HG03521 (cell line): Measurements from ENCODE around the gene TNFRSF25.

Experiments
- ATAC-seq: cut with Tn5 transposase; IDR thresholded peaks from one replicate; pipeline ENCODE4 v1.9.1; 2021; ENCODE audit warnings: mild to moderate bottlenecking, moderate library complexity; ENCODE audit not compliant: unreplicated experiment

TNFRSF25 gene, protein sequence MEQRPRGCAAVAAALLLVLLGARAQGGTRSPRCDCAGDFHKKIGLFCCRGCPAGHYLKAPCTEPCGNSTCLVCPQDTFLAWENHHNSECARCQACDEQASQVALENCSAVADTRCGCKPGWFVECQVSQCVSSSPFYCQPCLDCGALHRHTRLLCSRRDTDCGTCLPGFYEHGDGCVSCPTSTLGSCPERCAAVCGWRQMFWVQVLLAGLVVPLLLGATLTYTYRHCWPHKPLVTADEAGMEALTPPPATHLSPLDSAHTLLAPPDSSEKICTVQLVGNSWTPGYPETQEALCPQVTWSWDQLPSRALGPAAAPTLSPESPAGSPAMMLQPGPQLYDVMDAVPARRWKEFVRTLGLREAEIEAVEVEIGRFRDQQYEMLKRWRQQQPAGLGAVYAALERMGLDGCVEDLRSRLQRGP

DNA sequence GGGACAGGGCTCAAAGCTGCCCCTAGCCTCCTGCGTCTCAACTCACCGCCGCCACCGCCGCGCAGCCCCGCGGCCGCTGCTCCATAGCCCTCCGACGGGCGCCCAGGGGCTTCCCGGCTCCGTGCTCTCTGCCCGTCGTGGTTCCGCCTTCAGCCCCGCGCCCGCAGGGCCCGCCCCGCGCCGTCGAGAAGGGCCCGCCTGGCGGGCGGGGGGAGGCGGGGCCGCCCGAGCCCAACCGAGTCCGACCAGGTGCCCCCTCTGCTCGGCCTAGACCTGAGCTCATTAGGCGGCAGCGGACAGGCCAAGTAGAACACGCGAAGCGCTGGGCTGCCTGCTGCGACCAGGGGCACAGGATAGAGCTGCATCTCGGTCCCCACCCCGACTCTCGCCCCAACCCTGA lies at the start of gene TNFRSF25:
TNFRSF25 (minus strand) TSS at position 151 of the 400 bp plus-strand sequence; CDS start at position 85, 66 bp downstream.
- ATAC-seq: no peak

DNA sequence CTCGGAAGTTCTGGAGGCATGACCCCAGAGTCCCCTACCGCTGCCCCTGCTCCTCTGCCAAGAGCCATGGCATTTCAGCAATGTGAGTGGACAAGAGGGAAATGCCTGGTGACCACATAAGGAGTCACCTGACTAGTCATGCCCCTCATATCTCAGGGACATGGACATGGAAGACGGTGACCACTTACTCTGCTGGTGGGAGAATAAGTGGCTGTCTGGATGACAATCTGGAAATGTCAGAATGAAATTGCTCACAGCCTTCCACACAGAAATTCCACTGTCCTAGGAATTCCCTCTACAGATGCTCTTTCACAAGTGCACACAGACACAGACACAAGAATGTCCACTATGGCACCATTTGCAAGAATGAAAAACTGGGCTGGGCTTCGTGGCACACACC lies 49.8 kb upstream of the TNFRSF25 start:
- ATAC-seq: no peak

DNA sequence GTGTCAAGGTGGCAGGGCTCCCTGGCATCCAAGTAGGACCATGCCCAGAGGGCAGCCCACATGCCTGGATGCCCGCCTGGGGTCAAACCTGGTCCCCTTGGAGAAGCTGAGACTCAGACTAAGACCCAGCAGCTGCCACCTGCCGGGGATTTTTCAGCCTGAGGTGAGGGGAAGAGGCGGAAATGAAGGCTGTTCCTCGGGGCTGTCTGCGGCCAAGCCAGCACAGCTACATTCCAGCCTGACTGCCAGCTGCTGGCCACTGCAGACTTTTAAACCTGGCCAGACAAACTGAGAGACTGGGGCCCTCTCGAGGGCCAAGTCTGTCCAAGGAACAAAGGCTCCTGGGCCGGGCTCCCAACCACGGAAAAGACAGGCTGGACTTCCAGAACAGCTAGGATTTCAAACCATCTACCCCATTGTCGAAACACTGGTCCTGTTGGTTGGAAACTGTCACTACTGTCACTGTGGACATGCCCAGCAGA lies 47.4 kb upstream of the TNFRSF25 start:
- no peak for ATAC-seq

DNA sequence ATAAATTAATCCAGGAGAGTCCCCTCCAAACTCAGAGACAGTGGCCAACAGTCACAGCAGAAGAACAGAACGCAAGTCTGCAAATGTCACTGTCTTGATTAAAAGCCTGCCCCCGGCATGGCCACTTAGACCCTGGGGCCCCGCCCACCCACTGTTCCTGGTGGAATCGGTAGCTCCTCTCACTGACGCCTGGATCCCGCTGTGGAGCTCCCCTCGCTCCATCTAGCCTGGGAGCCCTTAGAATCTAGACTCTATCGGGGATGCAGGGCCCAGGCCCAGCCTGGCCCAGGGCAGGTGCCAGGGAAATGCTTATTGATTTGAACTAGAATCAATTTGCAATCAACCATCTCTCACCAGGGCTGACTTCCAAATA lies 46.9 kb upstream of the TNFRSF25 start:
- ATAC-seq: no peak

DNA sequence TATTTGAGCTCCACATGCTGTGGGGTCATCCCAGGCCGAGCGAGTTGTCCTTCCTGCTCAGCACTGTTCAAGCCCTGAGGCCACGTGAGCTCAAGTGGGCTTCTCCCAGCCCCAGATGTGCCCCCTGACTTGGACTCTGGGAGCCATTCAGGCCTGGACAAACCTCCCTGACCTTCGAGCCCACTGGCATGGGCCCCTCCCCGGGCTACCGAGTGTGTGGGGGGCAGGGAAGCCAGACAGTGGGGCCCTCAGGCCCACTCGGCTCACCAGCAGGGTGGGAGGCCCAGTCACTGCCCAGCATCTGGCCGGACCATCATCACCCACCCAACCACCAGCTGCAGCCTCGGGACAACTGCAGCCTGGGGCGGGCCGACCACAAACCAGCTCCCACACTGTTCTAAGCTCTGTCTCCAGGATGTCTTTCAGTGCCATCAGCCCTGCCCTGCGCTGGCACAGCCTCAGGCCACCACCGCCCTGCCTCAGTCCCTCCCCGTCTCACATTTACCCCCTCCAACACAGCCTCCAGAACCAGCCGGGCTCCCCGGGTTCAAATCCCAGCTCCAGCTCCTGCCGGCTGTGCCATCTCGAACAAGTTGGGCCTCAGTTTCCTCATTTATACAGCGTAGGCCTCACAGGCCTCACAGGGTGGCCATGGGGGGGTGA lies 46.4 kb upstream of the TNFRSF25 start:
- ATAC-seq: no peak

DNA sequence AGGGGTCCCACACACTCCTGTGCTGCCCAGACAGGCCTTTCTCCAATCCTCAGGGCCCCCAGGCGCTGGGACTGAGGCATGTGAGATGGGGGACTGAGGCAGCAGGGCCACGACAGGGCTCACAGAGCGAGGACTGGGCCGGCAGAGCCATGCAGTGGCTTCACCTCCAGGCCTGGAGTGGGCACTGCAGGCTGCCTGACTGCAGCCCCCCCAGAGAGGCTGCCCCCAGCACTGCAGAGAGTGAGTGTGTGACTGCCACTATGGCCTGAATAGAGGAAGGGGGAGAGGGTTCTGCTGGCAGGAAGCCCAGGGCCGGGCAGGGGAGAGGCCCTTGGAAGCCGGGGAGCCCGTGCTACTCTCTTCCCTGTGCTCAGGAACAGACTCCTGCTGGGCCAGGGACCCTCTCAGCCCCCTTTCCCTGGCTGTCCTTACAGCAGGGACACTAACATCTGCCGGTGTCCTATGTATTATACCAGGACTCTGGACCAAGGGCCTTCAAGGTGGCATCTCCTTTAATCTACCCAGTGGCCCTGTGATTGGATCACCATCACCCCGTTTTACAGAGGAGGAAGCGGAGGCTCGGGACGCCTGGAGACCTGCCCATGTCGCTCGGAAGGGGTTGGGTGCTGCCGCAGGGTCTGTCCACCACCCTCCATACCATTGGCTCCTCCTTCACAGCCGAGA lies 45.7 kb upstream of the TNFRSF25 start:
- no peak for ATAC-seq

DNA sequence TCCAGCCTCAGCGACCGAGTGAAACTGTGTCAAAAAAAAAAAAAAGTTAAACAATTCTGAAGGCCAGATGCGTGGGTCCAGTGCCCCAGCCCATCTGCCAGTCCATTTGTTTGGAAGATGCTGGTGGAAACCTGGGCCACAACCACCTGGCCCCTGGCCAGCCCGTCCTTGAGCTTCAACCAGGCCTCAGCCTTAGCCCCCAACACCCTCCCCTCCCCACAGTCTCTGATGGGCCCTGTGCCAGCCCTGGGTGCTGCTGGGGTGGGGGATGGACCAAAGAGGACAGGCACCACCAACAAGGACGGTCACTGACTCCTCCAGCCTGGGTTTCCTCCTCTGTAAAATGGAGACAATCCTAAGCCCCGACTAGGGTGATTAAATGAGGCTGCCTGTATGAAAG lies 45.1 kb upstream of the TNFRSF25 start:
- no peak for ATAC-seq

DNA sequence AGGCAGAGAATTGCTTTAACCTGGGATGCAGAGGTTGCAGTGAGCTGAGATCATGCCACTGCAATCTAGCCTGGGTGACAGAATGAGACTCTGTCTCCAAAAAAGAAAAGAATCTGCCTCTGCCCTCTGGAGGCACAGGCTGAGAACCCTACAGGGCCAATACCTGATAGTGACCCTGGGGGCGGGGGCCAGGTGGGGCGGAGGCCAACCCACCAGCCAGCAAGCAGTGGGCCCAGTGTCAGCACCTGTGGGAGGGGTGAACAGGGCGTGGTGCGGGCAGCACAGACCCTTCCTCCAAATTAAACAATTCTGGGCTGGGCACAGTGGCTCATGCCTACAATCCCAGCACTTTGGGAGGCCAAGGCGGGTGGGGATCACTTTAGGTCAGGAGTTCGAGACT lies 44.5 kb upstream of the TNFRSF25 start:
- no peak for ATAC-seq

DNA sequence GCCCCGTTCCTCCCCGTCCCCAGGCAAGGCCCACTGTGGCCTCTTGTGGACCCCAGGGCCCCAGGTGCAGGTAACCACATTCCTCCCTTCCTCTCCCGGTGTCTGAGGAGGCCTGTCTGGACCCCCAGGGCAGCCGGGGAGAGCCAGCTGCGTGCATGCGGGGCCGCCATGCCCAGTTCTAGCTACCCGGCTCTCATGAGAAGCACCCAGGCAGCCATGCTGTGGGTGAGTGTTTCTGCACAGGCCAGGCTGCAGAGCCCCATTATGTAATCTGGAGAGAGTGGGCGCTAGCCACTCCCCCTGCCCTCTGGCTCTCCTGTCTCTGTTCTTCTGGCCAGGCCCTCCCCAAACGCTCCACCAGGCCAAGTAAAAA lies 43.9 kb upstream of the TNFRSF25 start:
- ATAC-seq: no peak

DNA sequence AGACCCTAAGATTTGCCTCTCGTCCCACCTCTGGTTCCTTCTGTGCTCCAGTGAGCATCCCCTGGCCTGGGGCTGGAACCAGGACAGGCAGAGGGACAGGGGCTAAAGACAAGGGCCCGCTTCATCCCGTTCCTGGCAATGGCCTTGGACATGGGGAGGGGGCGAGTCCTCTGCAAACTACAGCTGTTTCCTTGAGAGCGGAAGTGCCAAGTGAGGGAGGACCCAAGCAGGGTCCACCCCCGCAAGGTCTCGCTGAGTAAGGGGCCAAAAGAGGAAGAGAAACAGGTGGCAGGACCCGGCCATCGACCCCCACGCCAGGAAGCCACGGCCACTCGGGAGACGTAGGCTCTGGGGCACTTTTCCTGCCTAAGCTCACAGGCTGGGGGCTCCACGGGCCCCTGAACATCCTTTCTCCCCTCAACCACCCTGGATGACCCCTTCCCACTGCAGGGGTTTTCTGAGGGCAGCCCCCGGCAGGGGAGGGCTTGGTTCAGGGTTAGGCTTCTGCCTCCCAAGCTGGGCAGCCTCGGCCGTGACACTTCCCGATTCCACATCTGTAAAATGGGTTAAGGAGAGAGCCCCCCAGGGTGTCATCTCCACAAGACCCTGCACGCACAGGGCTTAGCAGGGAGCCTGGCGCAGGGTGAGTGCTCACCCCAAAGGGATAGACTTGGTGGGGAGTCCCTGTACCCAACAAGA lies 43.4 kb upstream of the TNFRSF25 start:
- no peak for ATAC-seq

DNA sequence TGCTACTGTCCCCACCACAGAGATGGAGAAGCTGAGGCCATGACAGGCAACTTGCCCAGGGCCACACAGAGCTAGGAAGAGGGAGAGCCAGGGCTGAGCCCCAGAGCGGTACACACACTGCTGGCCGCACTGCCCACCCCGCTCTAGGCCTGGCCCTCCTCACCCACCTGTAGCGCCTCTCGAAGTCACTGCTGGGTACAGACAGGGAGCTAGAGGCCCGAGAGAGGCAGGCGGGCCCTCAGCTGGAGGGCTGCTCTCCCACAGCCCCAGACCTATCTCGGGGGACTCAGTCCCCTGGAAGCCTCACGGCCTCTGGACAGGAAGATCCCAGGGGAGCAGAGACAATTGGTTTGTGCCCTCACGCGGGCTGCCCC lies 42.8 kb upstream of the TNFRSF25 start:
- ATAC-seq: no peak

DNA sequence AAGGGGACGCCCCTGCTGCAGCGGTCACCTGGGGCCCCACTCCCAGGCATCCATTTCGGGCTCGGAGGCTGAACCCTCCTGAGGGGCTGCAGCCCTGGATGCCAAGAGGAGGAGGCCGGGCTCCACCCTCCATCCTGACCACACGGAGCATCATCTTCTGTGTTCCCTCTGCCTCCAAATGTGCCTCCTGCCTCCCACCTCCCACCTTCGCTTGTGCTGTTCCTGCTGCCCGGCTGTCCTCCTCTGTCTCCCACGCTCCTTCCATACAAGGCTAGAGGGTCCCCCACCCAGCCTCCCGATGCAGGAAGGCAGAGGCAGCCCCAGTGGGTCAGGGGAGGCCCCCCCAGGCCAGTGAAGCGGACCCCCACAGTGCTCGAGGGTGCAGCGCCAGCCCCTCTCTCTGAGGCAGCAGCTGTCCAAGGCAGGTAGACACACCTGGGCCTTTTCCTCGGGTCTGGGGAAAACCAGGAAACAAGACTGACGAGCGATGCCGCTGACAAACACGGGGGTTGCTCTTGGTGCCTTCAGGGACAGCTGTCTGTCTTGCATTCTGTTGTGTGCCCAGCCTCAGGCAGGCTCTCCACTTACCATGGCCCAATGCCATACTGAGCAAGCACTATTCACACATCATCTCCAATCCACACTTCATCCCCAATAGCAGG lies 42.3 kb upstream of the TNFRSF25 start:
- ATAC-seq: no peak

DNA sequence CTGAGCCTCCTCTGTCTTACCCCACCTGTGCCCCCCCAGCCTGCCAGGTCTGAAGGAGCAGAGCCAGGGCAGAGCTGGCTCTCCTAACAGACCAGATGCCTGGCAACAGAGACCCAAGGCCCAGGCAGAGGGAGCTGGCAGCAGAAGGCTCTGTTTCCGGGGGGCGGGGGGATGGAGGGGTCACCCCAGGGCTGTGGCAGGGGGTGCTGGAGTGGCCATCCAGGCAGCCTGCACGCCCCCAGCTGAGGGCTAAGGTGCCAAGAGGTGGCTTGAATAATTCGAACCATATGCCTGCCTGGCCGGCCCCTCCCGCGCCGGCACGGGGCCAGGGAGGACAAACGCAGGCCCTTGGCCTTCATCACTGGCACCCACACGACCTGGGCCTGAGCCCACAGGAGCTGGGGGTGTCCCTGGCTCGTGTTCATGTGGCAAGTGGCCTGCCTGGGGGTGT lies 41.5 kb upstream of the TNFRSF25 start:
- ATAC-seq: no peak

DNA sequence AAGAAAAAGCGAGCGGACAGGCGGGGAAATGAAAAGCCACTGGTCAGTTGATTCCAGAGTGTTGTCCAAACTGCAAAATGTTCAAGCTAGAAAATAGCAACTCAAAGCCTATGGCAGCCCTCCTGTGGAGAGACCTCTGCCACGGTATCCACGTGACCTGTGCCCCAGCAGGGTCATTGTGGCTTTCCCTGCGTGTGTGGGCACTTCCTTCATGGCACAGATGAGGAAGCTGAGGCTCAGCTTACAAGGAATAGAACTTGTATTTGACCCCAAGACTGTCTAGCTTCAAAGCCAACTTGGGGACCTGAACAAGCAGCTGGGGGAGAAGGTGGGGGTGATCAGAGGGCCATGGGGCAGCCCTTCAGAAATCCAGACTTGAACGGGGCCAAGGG lies 41.1 kb upstream of the TNFRSF25 start:
- ATAC-seq: no peak

DNA sequence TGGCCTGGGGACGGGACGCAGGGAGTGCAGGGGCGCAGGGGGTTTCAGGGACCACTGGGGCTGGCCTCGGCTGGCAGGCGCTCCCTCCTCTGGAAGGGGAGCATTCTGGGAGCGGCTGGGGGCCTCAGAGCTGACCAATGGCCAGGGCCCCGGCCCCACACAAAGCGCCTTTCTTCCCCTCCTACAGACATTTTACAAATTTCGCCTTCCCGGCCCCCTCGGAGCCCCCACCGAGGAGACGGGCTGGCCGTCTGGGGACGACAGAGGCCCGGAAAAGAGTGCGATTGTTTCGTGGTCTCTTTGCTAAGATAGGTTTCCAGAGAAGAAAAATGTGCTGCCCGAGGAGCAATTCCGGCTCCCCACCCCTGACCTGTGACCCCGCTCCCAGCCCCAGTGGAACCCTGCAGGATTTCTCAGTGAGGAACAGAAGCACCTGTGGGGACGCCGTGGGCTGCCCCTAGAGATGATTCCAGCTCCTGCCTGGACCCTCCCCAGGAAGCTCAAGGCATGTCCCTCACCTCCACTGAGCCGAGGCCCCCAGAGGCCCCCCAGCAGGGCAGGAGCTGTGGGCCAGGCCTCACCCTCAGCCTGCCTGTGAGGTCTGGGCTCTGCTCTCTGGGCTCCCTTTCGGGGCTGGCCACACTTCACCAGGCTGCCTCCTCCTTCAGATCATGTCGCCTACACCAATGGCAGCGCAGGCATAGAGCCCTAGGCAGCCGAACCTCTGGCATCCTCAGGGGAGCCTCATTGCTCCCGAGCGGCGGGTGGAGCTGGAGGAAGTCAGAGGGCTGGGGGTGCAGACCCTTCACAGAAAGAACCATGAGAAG lies 40.5 kb upstream of the TNFRSF25 start:
- ATAC-seq: no peak

DNA sequence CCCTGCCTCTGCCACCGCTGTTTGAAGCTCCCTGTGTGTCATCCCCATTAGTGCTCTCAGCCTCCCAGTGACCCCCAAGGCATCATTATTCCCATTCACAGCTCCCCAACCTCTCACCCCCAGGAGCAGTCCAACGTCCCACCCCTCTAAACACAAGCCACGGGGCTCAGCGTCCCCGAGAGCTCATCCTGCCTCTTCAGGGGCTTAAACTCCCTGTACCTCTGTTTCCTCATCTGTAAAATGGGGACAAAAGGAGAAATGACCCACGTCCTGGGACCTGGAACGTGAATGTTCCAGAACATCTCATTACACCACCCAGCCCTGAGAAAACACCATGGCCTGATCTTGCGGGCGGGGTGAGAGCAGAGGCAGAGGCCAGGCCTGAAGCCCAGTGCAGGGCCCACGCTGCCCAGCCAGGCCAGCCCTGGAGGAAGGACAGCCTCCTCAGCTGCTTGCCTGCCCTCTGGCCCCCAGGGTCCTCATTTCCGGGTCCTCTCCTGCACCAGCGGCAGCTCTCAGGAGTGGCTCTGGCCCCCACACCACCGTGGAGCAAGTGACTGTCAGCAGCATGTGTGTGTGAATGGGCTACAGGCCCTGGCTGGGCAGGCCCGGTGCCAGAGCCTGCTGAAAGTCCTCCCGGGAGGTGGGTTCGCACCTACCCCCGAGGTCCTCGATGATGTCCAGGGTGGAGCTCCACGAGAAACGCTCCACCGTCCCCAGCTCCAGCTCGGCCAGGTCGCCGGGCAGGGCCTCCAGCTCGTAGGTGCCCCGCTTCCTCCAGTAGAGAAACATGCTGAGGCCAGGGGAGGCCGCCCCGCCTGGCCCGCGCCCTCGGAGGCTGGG lies 39.6 kb upstream of the TNFRSF25 start:
- no peak for ATAC-seq

DNA sequence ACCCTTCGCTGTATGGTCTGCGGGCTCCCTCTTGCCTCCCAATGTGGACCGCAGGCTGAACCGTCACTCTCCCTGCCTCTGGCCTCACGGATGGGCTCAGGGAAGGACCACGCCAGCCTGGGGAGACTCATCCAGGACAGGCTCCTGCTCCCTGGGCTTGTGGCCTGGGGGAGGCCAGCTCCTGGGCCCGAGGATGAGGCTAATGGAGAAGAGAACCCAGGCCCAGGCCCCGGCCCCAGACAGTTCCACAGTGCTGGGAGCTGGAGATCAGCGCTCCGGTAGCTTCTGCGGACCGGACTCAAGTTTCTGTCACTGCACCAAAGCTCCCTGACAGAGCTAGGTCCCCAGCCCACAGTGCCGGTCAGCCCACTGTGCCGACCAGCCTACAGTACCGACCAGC lies 38.9 kb upstream of the TNFRSF25 start:
- no peak for ATAC-seq

DNA sequence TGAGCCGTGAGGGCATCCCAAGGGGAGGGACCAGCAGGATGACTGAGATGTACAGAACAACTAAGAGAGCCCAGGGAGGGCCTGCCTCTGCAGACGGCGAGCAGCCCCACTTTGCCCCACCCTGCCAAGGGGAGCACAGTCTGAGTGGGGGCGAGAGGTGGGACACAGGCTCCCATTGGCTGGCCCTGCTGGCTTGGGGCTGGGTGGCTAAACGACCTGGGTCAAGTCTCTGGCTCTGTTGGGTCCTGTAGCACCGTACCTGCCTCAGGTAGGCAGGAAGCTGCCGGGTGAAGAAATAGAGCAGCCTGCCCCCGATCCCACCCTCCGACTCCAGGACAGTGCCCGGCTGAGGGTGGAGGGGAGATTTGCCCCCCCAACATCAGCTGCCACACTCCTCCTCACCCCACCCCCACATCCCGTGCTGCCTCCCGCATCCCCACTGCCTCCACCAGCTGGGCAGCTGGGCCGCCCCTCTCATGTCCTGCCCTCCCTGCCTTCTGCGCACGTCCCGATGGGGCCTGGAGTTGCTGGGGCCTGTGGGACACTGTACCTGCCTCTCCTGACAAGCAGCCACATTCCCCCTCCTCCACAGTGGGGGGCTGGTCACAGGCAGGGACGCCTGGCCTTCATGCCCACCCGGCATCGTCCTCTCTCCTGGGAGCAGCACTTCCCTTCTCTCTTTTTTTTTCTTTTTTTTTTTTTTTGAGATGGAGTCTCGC lies 38.1 kb upstream of the TNFRSF25 start:
- ATAC-seq: no peak
